HL-60 (cell line): ENCODE measurements around the gene AGRN.

Experiments used
- DNase-seq, 2 experiments: peaks; one replicate each; pipeline ENCODE4 v3.0.0-alpha.2; 2010 to 2020; ENCODE audit warnings: low read depth in 1 of 2, low spot score in 1 of 2
- H3K27ac ChIP-seq: fragments of 250-450 bp; sonication (Bioruptor Pico); replicated peaks from 2 replicates; pipeline ENCODE4 v1.5.1; 2020; ENCODE audit warnings: mild to moderate bottlenecking, moderate library complexity
- H3K27me3 ChIP-seq: fragments of 250-450 bp; sonication (Bioruptor Pico); 2 replicates; pipeline ENCODE4 v1.5.1; 2021; ENCODE audit warnings: mild to moderate bottlenecking, moderate library complexity; ENCODE audit not compliant: insufficient read depth, poor library complexity, severe bottlenecking
- H3K4me3 ChIP-seq: replicated peaks from 2 replicates; pipeline ENCODE4 v1.5.1; 2011; ENCODE audit warnings: mild to moderate bottlenecking, control low read depth, low read length; ENCODE audit not compliant: insufficient read depth
- GABPA ChIP-seq: IDR thresholded peaks from 2 replicates; pipeline ENCODE4 v1.6.1; 2012; ENCODE audit warnings: low read depth
- POLR2AphosphoS5 ChIP-seq: IDR thresholded peaks from 2 replicates; pipeline ENCODE4 v1.6.1; 2012; ENCODE audit warnings: low read depth
- SPI1 ChIP-seq: IDR thresholded peaks from 2 replicates; pipeline ENCODE4 v1.6.1; 2012; ENCODE audit warnings: low read depth, mild to moderate bottlenecking, borderline replicate concordance
- TF ChIP-seq, protein P1 (sequence below): IDR thresholded peaks from 2 replicates; pipeline ENCODE4 v1.6.1; 2012; ENCODE audit warnings: low read depth; ENCODE audit not compliant: insufficient replicate concordance
- TF ChIP-seq, protein P2 (sequence below): IDR thresholded peaks from one replicate; pipeline ENCODE4 v1.5.1; 2011; ENCODE audit warnings: low read length, control low read depth, inconsistent platforms; ENCODE audit not compliant: insufficient read depth

Gene AGRN

DNA sequence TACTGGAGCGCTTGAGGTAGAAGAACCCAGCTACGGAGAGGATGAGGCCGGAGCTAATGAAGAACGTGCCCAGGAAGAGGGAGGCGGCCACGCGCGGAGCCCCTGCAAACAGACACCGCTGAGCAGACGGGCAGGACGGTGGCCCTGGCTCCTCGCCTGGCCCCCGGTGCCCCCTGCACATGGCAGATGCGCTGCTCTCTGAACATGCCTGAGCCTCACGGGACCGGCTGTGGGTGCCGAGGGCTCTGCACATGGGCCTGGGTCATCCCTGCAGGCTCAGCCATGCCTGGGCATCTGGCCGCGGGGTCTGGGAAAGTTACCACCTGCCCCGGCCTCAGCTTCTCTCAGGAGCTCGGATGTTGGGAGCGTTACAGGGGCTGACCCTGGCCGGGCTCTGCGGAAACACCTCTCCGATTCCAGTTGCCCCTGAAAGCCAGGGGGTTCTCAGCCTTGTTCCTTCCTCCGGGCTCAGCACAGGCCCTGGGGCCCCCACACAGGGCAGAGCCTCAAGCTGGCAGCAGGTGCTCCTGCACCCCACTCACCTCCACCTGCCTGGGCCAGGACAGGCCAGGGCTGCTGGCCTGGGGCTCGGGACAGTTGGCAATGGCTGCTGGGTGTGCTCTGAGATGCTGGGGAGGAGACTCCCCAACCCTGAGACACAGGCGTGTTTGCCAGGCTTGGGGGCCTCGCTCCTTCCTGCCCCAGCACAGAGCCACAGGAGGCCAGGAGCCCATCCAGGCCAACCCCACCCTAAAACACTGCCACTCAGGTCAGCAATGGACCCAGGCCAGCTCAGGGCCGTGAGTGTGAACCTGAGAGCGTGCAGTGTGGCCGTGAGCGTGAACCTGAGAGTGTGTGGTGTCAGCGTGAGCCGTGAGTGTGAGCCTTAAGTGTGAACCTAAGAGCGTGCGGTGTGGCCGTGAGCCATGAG, 66.3 kb downstream of the AGRN start:
- no peaks in the 10 kb centered on the region for H3K27me3 ChIP-seq

GRCh38 chr1:1086911-1087341, 67.0 kb downstream of the AGRN start:
- H3K27me3 ChIP-seq, result no peaks in the 10 kb centered on the region
- no peak for DNase-seq
- H3K27ac ChIP-seq, result no peak overlapping the region
- TF ChIP-seq, protein P1, sequence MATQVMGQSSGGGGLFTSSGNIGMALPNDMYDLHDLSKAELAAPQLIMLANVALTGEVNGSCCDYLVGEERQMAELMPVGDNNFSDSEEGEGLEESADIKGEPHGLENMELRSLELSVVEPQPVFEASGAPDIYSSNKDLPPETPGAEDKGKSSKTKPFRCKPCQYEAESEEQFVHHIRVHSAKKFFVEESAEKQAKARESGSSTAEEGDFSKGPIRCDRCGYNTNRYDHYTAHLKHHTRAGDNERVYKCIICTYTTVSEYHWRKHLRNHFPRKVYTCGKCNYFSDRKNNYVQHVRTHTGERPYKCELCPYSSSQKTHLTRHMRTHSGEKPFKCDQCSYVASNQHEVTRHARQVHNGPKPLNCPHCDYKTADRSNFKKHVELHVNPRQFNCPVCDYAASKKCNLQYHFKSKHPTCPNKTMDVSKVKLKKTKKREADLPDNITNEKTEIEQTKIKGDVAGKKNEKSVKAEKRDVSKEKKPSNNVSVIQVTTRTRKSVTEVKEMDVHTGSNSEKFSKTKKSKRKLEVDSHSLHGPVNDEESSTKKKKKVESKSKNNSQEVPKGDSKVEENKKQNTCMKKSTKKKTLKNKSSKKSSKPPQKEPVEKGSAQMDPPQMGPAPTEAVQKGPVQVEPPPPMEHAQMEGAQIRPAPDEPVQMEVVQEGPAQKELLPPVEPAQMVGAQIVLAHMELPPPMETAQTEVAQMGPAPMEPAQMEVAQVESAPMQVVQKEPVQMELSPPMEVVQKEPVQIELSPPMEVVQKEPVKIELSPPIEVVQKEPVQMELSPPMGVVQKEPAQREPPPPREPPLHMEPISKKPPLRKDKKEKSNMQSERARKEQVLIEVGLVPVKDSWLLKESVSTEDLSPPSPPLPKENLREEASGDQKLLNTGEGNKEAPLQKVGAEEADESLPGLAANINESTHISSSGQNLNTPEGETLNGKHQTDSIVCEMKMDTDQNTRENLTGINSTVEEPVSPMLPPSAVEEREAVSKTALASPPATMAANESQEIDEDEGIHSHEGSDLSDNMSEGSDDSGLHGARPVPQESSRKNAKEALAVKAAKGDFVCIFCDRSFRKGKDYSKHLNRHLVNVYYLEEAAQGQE, result no peak
- no peak for TF ChIP-seq GABPA
- TF ChIP-seq, protein P2, sequence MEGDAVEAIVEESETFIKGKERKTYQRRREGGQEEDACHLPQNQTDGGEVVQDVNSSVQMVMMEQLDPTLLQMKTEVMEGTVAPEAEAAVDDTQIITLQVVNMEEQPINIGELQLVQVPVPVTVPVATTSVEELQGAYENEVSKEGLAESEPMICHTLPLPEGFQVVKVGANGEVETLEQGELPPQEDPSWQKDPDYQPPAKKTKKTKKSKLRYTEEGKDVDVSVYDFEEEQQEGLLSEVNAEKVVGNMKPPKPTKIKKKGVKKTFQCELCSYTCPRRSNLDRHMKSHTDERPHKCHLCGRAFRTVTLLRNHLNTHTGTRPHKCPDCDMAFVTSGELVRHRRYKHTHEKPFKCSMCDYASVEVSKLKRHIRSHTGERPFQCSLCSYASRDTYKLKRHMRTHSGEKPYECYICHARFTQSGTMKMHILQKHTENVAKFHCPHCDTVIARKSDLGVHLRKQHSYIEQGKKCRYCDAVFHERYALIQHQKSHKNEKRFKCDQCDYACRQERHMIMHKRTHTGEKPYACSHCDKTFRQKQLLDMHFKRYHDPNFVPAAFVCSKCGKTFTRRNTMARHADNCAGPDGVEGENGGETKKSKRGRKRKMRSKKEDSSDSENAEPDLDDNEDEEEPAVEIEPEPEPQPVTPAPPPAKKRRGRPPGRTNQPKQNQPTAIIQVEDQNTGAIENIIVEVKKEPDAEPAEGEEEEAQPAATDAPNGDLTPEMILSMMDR, result no peak
- no peak for TF ChIP-seq POLR2AphosphoS5
- H3K4me3 ChIP-seq, result no peak overlapping the region

More for the DNA sequence above, 66.3 kb downstream of the AGRN start:
- H3K27ac ChIP-seq, result no peak overlapping the region
- DNase-seq, result no peak
- H3K4me3 ChIP-seq, result no peak overlapping the region
- TF ChIP-seq, protein P2, result no peak
- TF ChIP-seq POLR2AphosphoS5 (no peak), GABPA (no peak), SPI1 (no peak)
- TF ChIP-seq, protein P1, result no peak

DNA sequence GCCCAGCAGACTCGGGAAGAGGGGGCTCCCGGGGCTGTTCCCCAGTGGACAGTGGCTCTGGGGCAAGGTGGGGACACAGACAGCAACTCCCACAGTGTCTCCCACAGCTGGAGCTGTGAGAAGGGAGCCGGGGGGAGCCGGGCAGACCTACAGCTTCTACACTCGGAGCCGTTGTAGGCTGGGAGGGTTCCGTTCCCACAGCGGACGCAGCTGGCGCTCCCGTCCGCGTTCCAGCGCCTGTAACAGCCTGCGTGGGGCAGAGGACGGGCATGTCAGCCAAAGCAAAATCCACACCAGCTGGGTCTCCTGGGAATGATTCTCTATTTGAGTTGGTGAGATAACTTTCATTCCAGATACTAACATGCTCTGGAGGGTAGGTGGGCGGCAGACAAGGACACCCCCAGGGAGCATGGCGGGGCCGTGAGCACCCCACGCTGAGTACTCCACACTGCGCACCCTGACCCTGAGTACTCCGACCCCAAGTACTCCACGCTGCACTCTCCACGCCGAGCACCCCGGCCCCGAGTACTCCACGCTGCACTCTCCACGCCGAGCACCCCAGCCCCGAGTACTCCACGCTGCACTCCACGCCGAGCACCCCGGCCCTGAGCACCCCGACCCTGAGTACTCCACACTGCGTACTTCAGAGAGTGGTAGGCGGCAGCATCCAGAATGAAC, 67.6 kb downstream of the AGRN start:
- no peaks in the 10 kb centered on the region for H3K27me3 ChIP-seq
- no peak for DNase-seq
- no peak overlapping the region for H3K4me3 ChIP-seq
- H3K27ac ChIP-seq, result no peak overlapping the region
- TF ChIP-seq, protein P1, result no peak
- no peak for TF ChIP-seq SPI1
- no peak for TF ChIP-seq GABPA
- no peak for TF ChIP-seq POLR2AphosphoS5
- TF ChIP-seq, protein P2, result no peak
